G401.6 (cell line): ENCODE measurements around the gene GPR183.

Experiments used
- FAIRE-seq: peaks from 2 replicates; lab custom pipeline; 2012; peaks lifted over from hg19 to GRCh38; lab: Jason Lieb, UNC

Gene GPR183

GRCh38 chr13:99339230-99339721, 32.1 kb upstream of the GPR183 start:
- no peak for FAIRE-seq

- FAIRE-seq = no peak
Measured at GRCh38 chr13:99335603-99336002, 28.4 kb upstream of the GPR183 start.

DNA sequence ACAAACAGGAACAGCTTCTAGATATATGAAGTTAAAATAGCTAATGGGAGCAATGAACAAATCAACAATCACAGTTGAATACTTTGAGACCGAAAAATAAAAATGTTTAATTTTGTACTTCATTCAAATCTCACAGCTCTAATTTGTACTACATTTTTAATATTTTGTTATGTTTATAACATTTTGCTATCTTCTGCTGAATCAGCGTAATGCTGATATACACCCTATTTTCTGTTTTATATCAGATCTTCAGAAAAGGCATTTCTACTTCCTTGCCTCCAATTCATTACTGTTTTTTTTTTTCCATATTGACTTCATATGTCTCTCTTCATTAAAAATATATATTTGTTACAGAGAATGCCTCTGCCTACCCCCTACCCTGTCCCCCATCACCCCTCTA, 27.9 kb upstream of the GPR183 start:
- no peak for FAIRE-seq

- no peak for FAIRE-seq
Measured at GRCh38 chr13:99334221-99334620, 27.0 kb upstream of the GPR183 start.

DNA sequence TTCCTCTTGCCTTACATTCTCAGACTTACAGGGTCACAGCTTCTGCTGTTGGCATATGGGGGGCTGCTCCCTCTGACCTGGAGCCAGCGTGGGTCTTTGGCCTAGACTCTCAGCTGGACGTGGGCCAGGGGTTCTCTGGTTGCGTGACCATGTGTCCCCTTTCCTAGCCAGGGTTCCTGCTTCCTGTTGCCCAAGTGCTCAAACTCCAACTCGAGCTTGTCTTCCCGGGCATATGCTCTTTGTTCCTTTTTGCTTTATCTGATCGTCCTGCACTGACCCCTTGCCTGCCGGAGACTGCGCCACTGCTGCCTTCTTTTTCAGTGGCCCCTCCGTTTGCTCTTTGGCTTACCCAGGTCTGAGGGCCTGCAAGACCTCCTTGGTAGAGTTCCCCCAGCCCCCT, 25.3 kb upstream of the GPR183 start:
- FAIRE-seq = no peak

DNA sequence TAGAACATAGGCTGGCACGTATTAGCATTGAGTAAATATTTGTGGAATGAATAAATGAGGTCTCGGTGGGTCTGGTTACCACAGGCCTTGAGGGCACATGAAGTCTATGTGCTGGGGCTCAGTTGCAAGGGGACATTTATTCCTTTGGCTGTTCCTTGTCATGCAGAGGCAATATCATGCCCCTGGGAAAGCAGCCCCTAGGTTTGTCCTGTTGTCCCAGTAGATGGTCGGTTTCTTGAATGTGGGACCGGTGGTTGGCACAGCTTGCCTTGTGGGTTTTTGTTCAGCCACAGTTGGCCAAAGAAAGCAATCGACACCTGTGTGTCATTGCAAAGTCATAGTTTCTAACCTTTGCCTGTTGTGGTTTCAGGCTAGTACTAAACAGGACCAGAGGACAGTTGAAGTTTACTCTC, 24.7 kb upstream of the GPR183 start:
- FAIRE-seq = no peak

- no peak for FAIRE-seq
Measured at GRCh38 chr13:99330942-99331341, 23.7 kb upstream of the GPR183 start.

- no peak for FAIRE-seq
Measured at GRCh38 chr13:99329477-99329876, 22.3 kb upstream of the GPR183 start.

GRCh38 chr13:99327761-99328160, 20.6 kb upstream of the GPR183 start:
- peak; percentile 11 for FAIRE-seq

DNA sequence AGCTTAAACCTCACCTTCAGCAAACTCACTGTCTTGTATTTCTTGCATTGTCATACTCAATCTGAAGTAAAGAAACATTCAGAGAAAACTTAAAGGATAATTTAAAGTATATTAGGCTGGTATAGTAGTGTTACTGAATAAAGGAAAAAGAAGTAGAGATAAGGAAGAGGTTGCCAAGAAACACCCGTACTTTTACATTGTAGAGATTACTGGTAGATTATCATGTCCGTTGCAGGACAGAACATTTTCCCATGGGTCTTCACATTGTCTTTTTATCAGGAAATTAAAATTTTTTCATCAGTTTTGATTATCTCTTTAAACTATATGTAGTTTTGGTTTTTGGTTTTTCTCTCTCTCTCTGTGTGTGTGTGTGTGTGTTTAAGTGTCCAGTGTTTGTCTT, 19.9 kb upstream of the GPR183 start:
- FAIRE-seq = no peak

DNA sequence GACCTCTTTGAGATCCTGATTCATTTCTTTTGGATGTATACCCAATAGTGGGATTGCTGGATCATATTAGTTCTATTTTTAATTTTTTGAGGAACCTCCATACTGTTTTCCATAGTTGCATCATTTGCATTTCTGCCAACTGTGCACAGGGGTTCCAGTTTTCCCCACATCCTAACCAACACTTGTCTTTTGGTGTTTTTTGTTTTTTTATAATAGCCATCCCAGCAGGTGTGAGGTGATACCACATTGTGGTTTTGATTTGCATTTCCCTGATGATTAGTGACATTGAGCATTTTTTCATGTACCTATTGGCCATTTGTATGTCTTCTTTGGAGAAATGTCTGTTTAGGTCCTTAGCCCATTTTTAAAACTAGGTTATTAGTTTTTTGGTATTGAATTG, 18.8 kb upstream of the GPR183 start:
- no peak for FAIRE-seq

- FAIRE-seq = no peak
Measured at GRCh38 chr13:99323488-99323887, 16.3 kb upstream of the GPR183 start.

- no peak for FAIRE-seq
Measured at GRCh38 chr13:99322297-99323103, 15.3 kb upstream of the GPR183 start.

DNA sequence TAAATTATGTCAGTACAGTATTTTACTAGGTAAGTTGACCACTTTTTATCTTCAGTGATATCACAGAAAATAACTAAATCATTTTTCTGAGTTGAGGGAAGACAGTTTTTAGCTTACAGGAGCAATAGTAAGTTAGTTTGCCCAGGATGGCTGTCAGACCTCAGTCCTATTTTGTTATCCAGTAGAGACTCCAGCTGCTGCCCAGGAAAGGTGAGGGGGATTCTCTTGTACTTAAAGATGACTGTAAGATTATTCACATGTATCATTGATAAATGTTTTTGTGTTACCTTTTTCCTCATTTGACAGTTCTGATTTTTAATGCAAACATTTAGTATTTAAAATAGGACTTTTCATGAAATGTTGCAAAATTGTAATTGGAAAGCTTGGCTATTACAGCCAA, 14.5 kb upstream of the GPR183 start:
- FAIRE-seq = no peak

DNA sequence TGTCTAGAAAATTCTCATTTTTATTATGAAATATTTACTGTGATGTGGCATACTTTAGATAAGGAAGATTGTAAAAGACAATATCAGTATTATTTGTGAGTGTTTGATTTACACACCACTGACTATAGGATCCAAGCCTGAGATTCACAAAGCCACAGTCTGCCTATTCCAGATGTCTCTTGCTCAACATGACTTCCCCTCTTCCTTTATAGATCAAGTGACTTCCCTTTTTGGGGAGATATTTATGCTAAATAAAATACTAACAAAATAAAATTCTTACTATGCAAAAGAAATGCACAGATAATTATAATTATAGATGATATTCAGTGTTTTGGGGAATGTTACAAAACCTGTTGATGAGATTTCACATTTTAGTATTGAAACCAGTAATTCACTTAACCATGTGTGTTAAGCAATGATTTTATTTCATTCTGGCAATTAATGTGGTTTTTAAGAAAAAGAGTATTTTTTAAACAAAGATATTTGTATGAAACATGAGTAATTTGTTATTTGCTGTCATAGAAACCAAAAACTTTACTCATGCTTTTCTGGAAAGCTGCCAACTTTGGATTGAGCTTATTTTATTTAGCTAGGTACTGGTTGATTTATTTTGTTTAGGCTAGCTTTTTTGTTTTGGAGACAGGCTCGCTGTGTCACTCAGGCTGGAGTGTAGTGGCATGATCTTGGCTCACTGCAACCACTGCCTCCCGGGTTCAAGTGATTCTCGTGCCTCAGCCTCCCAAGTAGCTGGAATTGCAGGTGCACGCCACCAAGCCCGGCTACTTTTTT, 13.7 kb upstream of the GPR183 start:
- no peak for FAIRE-seq

DNA sequence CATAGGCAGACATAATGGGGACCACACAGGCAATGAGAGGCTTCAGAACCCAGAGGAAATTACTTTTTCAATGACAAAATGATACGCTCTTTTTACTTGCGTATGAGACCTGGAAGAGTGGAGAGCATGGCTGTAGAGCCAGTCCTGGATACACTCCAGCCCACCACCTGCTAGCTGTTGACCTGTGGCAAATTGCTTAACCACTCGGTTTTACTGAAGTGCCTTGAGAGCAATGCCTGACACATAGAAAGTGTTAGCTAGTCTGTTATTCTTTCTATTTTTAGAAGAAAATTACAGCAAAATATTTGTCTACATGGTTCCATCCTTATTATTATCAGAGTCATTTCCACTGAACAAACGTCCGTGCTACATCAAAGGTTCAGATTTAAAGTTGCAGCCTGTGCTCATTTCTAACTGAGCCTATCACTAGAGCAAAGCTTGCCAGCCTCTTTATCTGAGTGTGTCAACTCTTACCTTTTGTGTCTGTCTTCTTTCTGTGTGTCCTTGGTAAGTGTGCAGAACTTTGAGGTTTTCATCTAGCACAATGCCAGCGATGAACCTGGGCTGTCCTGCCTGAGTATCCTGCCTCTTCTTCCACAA, 9.6 kb upstream of the GPR183 start:
- no peak for FAIRE-seq

- FAIRE-seq = no peak
Measured at GRCh38 chr13:99316224-99316623, 9.0 kb upstream of the GPR183 start.

- no peak for FAIRE-seq
Measured at GRCh38 chr13:99315186-99315585, 8.0 kb upstream of the GPR183 start.

DNA sequence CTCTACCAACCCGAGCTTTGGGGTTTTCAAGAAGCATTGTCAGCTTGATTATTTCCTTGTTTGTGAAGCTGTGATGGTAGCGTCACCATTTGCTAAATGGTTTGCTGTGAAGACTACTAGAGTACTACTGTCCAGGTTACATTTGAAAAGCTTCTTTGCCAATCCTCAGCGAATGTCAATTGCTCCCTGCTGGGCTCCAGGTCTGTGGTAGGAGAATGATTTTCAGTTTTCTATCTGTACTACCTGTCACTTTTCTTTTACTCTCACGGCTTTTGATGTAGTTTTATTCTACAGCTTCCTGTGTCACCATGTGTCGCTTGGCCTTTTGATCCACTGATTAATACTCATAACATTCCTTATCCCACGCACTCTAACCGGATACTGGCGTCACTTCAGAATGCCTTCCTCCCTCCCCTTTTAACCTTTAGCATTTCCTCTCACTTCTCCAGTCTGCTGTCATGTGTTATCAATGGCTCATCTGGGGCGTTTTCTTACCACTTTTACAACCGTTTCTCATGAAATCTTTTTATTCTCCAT, 7.5 kb upstream of the GPR183 start:
- FAIRE-seq = no peak

GRCh38 chr13:99313941-99314340, 6.7 kb upstream of the GPR183 start:
- FAIRE-seq = no peak

DNA sequence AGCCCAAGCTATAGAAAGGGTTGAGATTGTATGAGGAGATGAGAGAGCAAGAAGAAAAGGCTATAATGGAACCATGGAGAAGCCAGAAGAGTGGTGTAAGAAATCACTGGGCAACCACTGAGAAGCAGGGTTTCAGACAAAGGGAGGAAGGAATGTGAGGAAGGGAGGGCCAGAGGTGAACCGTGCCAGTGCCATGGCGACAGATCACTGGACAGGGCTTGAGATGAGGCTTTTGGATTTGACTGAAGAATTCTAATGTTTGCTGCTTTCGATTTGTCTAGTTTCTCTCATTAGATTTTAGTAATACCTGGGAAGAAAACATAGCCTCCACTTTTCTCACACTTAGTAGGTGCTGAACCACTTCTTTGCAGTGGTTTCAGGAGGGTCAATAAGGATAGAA, 6.3 kb upstream of the GPR183 start:
- FAIRE-seq = no peak

DNA sequence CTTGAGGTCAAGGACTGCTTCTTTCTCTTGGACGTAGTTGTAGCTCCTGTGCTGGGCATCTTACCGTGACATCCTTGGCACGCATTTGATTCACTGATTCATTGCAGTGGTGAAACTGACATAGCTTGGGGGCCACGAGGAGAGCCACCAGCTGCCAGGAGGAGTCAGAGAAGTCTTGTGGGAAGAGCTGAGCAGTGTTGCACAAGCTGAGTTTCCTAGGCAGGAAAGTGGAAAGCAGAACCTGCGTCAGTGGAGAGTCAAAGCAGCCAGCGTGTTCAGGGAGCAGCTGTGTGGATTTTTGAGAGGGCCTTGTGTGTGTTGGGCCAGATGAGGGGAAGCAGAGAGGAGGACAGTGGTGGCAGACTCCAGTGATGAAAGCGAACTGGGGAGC, 5.3 kb upstream of the GPR183 start:
- FAIRE-seq = no peak
